DND-41 (cell line): ENCODE data around the gene SH2D7.

Experiments used
- ATAC-seq: fragments of 200-7000 bp; cut with Tn5 transposase; 3 replicates; pipeline ENCODE4 v1.9.1; 2021; ENCODE audit warnings: low read depth; ENCODE audit not compliant: insufficient read depth
- DNase-seq: peaks from one replicate; pipeline ENCODE4 v3.0.0-alpha.2; 2020
- H2AFZ ChIP-seq: 2 replicates; pipeline ENCODE4 v1.6.0; 2012; ENCODE audit warnings: low read depth, low read length
- H3K27ac ChIP-seq: 2 replicates; pipeline ENCODE4 v1.5.1; 2012; ENCODE audit warnings: low read length, inconsistent platforms
- H3K27me3 ChIP-seq: fragments of 200-600 bp; sonication (generic); 2 replicates; pipeline ENCODE4 v1.6.0; 2012; ENCODE audit warnings: low read length, mild to moderate bottlenecking, inconsistent platforms; ENCODE audit not compliant: insufficient read depth, poor library complexity
- H3K36me3 ChIP-seq: 2 replicates; pipeline ENCODE4 v1.5.1; 2012; ENCODE audit warnings: low read length, inconsistent platforms; ENCODE audit not compliant: insufficient read depth
- H3K4me1 ChIP-seq: 2 replicates; pipeline ENCODE4 v1.5.1; 2012; ENCODE audit warnings: mild to moderate bottlenecking, low read length; ENCODE audit not compliant: insufficient read depth
- H3K4me2 ChIP-seq: 2 replicates; pipeline ENCODE4 v1.6.0; 2012; ENCODE audit warnings: mild to moderate bottlenecking, moderate library complexity, low read length, inconsistent platforms; ENCODE audit not compliant: insufficient read depth
- H3K4me3 ChIP-seq, 2 experiments: fragments of 200-600 bp in 1 of 2; shearing (Covaris generic) in 1 of 2; 2 replicates each; pipeline ENCODE4 v1.5.1; 2012 to 2016; ENCODE audit warnings: inconsistent platforms in 2 of 2, low read length in 2 of 2, mild to moderate bottlenecking in 2 of 2, low read depth in 1 of 2, moderate library complexity in 1 of 2
- H3K79me2 ChIP-seq: 2 replicates; pipeline ENCODE4 v1.6.0; 2012; ENCODE audit warnings: low read length, inconsistent platforms; ENCODE audit not compliant: insufficient read depth
- H3K9ac ChIP-seq: 2 replicates; pipeline ENCODE4 v1.6.0; 2012; ENCODE audit warnings: low read depth, mild to moderate bottlenecking, inconsistent platforms, low read length, moderate library complexity
- H3K9me3 ChIP-seq: 2 replicates; pipeline ENCODE4 v1.5.1; 2012; ENCODE audit warnings: low read length, moderate library complexity, mild to moderate bottlenecking, inconsistent platforms; ENCODE audit not compliant: insufficient read depth, severe bottlenecking
- H4K20me1 ChIP-seq: 2 replicates; pipeline ENCODE4 v1.6.0; 2012; ENCODE audit warnings: low read length; ENCODE audit not compliant: insufficient read depth
- CTCF ChIP-seq: IDR thresholded peaks from 2 replicates; pipeline ENCODE4 v1.5.1; 2012; ENCODE audit warnings: borderline replicate concordance, low read length, moderate library complexity, mild to moderate bottlenecking; ENCODE audit not compliant: poor library complexity, severe bottlenecking; ENCODE audit errors: extremely low read depth
- EZH2 ChIP-seq: IDR thresholded peaks from 3 replicates; pipeline ENCODE4 v1.6.1; 2012; ENCODE audit warnings: borderline replicate concordance, low read depth, mild to moderate bottlenecking, moderate library complexity, low read length, inconsistent platforms; ENCODE audit not compliant: severe bottlenecking

Gene SH2D7

GRCh38 chr15:78077053-78077870, 15.1 kb upstream of the SH2D7 start, which contains the start of gene TBC1D2B:
TBC1D2B (minus strand) TSS chr15:78077711; CDS start chr15:78077652, 59 bp downstream.
- Histone ChIP-seq H3K79me2 (peaks cover 48% of the 10 kb centered on the region), H4K20me1 (peaks cover 14% of the 10 kb centered on the region; the same call in 1 of the 2 replicates), H2AFZ (peak within 1 kb of the TSS; percentile 94), H3K36me3 (peaks cover 6% of the 10 kb centered on the region), H3K4me2 (peak within 1 kb of the TSS; percentile 99), H3K27ac (peak within 1 kb of the TSS; percentile 89), H3K9me3 (no peaks in the 10 kb centered on the region), H3K9ac (peak within 1 kb of the TSS; percentile 90), H3K4me3 (peak within 1 kb of the TSS; percentile 98 to 100), H3K4me1 (peaks cover 39% of the 10 kb centered on the region), H3K27me3 (no peaks in the 10 kb centered on the region)
- TF ChIP-seq EZH2, result no peak
- ATAC-seq, result peak; percentile 79
- DNase-seq, result peak; percentile 70

- Histone ChIP-seq H3K4me2 (peak overlapping the region; percentile 94), H3K27ac (peak overlapping the region; percentile 64), H2AFZ (peak overlapping the region; percentile 87), H3K27me3 (no peaks in the 10 kb centered on the region), H3K4me3 (peak overlapping the region; percentile 33 to 100; a peak in 3 of 4 replicates), H3K79me2 (peaks cover 43% of the 10 kb centered on the region), H3K4me1 (peaks cover 34% of the 10 kb centered on the region), H3K9ac (peak overlapping the region; percentile 90), H3K9me3 (no peaks in the 10 kb centered on the region), H3K36me3 (peaks cover under 1% of the 10 kb centered on the region), H4K20me1 (peaks cover 14% of the 10 kb centered on the region; the same call in 1 of the 2 replicates)
- no peak for DNase-seq
- ATAC-seq, result peak; percentile 29
- TF ChIP-seq CTCF (no peak), EZH2 (no peak)
Measured at GRCh38 chr15:78077871-78078210, 14.5 kb upstream of the SH2D7 start.

- H3K27me3 ChIP-seq, result no peaks in the 10 kb centered on the region
- H2AFZ ChIP-seq, result no peak overlapping the region
- DNase-seq (no peak), ATAC-seq (no peak)
- TF ChIP-seq CTCF (no peak), EZH2 (no peak)
- H3K79me2 ChIP-seq, result peaks cover 28% of the 10 kb centered on the region
- H3K4me3 ChIP-seq, result no peak overlapping the region
- no peak overlapping the region for H3K4me2 ChIP-seq
- H3K4me1 ChIP-seq, result peaks cover 30% of the 10 kb centered on the region
- H3K36me3 ChIP-seq, result no peaks in the 10 kb centered on the region; the same call in none of the 2 replicates
- H3K27ac ChIP-seq, result no peak overlapping the region
- H3K9ac ChIP-seq, result no peak overlapping the region
- peaks cover 12% of the 10 kb centered on the region; the same call in 1 of the 2 replicates for H4K20me1 ChIP-seq
- no peaks in the 10 kb centered on the region for H3K9me3 ChIP-seq
Measured at GRCh38 chr15:78079298-78080087, 12.9 kb upstream of the SH2D7 start.
